Neuron (in vitro differentiated cells): Measurements from ENCODE around the gene MACC1.

ENCODE experiments used
- H2AFZ ChIP-seq: one replicate; pipeline ENCODE4 v1.6.1; 2013; ENCODE audit warnings: low read depth, mild to moderate bottlenecking, inconsistent platforms, low read length, moderate library complexity
- H3K27me3 ChIP-seq: one replicate; pipeline ENCODE4 v1.6.1; 2013; ENCODE audit warnings: low read length; ENCODE audit not compliant: insufficient read depth
- H3K36me3 ChIP-seq: one replicate; pipeline ENCODE4 v1.6.1; 2013; ENCODE audit warnings: low read length; ENCODE audit not compliant: insufficient read depth
- H3K4me1 ChIP-seq: one replicate; pipeline ENCODE4 v1.6.1; 2013; ENCODE audit warnings: low read length; ENCODE audit not compliant: insufficient read depth
- H3K4me3 ChIP-seq: 2 replicates; pipeline ENCODE4 v1.5.1; 2013; ENCODE audit warnings: mild to moderate bottlenecking, low read length, moderate library complexity
- H3K9me3 ChIP-seq: one replicate; pipeline ENCODE4 v1.6.1; 2013; ENCODE audit warnings: low read length

MACC1 gene, protein sequence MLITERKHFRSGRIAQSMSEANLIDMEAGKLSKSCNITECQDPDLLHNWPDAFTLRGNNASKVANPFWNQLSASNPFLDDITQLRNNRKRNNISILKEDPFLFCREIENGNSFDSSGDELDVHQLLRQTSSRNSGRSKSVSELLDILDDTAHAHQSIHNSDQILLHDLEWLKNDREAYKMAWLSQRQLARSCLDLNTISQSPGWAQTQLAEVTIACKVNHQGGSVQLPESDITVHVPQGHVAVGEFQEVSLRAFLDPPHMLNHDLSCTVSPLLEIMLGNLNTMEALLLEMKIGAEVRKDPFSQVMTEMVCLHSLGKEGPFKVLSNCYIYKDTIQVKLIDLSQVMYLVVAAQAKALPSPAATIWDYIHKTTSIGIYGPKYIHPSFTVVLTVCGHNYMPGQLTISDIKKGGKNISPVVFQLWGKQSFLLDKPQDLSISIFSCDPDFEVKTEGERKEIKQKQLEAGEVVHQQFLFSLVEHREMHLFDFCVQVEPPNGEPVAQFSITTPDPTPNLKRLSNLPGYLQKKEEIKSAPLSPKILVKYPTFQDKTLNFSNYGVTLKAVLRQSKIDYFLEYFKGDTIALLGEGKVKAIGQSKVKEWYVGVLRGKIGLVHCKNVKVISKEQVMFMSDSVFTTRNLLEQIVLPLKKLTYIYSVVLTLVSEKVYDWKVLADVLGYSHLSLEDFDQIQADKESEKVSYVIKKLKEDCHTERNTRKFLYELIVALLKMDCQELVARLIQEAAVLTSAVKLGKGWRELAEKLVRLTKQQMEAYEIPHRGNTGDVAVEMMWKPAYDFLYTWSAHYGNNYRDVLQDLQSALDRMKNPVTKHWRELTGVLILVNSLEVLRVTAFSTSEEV

DNA sequence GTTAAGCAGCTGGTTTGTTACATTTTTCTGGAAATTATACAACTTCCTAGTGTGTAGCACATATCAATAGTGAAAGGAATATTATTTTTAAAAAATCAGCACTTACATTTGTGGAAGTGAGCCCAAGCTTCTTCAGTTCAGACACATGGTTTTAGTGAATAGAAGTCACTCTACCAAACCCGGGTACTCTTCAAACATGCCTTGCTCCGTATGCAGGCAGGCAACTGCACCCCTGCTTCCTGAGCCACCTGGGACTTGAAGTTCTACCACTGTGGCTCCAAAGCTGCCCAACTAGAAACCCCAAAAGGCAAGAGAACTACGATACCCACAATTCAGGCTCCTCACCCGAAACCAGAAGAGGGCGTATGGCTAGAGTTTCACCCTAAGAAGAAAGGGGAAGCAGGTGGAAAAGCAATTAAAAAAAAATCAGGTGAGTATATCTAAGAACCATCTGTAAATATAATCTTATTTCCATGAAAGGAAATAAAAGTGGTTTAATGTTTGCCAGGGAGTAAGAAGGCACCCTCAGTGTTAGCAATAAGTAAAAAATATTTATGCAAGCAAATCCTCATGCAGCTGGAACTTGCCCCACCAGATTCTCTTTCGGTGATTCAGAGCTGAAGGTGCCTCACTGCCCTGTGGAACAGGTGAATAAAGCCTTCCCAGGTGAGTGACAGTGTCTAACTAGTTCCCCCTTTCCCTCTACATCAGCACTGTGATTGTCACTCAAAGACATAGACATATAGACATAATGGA is at the start of gene MACC1:
Gene MACC1, minus strand, starts transcription at position 192 of the 756 bp plus-strand sequence. CDS start 55,522 bp downstream, outside the sequence.
- peaks cover 9% of the 10 kb centered on the region for H3K4me1 ChIP-seq
- no peaks in the 10 kb centered on the region for H3K9me3 ChIP-seq
- no peak within 1 kb of the TSS for H2AFZ ChIP-seq
- no peaks in the 10 kb centered on the region for H3K27me3 ChIP-seq
- no peaks in the 10 kb centered on the region for H3K36me3 ChIP-seq
- no peak within 1 kb of the TSS for H3K4me3 ChIP-seq

DNA sequence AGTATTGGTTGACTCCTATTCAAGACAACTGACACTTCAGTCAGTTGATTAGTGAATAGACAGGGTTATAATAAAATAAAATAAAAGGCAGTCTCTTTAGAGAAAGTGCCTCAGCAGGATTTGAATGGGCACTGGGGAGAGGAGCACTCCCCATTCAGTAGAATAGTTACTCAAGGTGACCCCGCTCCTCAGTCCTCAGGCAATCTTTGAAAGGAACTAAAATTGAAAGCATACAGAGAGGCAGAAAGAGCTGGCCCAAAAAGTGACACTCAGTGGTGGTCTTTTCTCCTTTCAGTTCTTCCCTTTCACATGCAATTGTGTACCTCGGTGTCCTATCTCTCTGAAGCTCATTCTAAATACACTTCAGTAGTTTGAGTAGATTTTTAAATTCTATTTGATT is 47.4 kb upstream of the MACC1 start:
- H3K4me3 ChIP-seq: no peak overlapping the region
- no peaks in the 10 kb centered on the region for H3K36me3 ChIP-seq
- peaks cover 2% of the 10 kb centered on the region for H3K9me3 ChIP-seq
- no peaks in the 10 kb centered on the region for H3K27me3 ChIP-seq
- H2AFZ ChIP-seq: no peak overlapping the region
- H3K4me1 ChIP-seq: peaks cover 23% of the 10 kb centered on the region

DNA sequence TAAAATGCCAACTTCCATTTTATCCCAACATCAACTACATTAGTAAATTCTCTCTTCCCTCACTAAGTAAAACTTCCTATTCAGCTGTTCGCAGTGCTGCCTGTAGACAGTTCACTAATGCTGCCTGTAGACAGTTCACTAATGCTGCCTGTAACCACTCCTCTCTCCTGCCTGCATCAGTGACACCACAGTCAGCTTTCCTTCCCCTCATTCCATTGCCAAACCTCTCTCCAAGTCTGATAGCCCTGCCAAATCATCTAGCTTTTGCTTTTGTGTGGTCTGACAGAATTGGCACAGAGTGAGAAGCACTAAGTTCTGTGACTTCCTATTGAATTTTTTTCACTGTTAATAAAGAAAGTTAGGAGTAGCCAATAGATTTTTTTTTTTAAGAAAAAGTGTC is 43.0 kb upstream of the MACC1 start:
- Histone ChIP-seq H3K4me3 (no peak overlapping the region), H3K36me3 (no peaks in the 10 kb centered on the region), H3K4me1 (peaks cover 23% of the 10 kb centered on the region), H3K27me3 (no peaks in the 10 kb centered on the region), H3K9me3 (peaks cover 2% of the 10 kb centered on the region), H2AFZ (no peak overlapping the region)

DNA sequence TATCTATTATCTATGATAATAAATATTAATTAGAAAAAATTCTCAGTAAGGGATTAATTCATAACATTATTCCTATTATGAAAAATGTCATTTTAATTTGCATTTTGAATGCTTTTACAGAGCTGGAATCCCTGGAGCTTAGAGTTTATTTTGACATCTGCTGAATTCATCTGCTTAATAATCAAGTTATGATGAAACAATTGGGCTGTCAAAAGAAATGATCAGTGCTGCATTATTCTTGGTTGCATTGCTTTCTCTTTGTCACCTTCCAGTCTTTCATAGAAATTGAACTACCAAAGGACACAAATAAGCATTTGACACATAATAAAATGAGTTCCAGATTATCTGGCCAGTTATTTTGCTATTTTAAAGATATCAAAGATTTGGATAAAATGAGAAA is 40.0 kb upstream of the MACC1 start:
- Histone ChIP-seq H3K36me3 (no peaks in the 10 kb centered on the region), H3K4me3 (no peak overlapping the region), H2AFZ (no peak overlapping the region), H3K4me1 (peaks cover 4% of the 10 kb centered on the region), H3K9me3 (peaks cover 2% of the 10 kb centered on the region), H3K27me3 (no peaks in the 10 kb centered on the region)

DNA sequence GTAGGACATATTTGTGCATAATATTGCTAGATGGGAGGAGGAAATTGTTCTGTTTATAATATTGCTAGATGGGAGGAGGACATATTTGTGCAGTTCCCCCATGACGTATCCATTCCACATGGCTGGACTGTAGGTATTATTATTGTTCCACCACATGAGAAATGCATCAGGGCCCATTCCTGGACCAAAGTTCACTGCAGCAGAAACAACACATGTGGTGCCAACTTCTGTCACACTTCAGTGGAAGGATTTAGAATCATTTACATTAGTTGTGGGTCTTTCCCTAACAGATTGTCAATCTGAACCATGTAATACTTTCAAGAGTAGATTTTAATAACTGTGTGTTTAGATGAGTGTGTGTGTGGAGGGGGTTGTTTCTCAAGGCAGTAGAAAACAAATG is 32.7 kb upstream of the MACC1 start:
- Histone ChIP-seq H3K27me3 (no peaks in the 10 kb centered on the region), H3K4me3 (no peak overlapping the region), H2AFZ (no peak overlapping the region), H3K9me3 (no peaks in the 10 kb centered on the region), H3K36me3 (no peaks in the 10 kb centered on the region), H3K4me1 (peaks cover 32% of the 10 kb centered on the region)

DNA sequence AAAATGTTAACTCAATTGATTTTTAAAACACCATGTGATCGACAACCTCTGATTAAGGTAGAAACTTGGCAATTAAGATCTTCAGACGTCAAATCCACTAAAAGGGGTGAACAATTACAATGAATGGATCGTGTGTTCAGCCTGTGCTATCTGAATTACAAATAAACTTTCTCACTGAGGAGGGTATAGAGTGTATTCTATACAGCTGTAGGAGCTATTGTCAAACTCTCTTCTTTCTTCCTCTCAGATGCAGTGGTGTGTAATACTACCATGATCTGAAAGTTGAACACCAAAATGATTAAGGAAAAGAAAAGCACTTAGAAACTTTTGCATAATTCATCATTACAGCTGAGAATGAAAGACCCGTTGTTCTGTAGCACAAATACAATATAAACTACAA is 32.2 kb upstream of the MACC1 start:
- H3K4me3 ChIP-seq: peak overlapping the region; percentile 29

DNA sequence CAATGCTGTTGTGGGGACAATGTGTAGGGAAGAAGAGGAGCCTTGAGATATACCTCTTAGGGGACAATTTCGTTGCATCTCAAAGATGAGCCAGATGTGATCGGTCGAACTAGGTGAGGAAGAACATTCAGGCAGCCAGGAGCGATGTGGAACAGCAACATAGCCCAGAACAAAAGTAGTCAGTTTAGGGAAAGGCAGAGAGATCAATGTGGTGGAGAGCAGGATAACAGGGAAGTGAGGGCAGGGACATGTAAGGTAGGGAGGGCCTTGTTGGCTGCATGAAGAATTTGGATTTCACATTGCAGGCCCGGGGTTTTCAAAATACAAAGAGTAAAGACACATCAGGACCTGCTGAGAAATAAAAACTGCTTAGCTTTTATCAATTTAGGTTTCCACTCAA is 29.1 kb upstream of the MACC1 start:
- no peaks in the 10 kb centered on the region for H3K9me3 ChIP-seq
- no peaks in the 10 kb centered on the region for H3K36me3 ChIP-seq
- no peaks in the 10 kb centered on the region for H3K27me3 ChIP-seq
- H3K4me1 ChIP-seq: peaks cover 30% of the 10 kb centered on the region
- no peak overlapping the region for H2AFZ ChIP-seq
- no peak overlapping the region for H3K4me3 ChIP-seq

More for the DNA sequence above, 32.2 kb upstream of the MACC1 start:
- H3K9me3 ChIP-seq: no peaks in the 10 kb centered on the region
- no peaks in the 10 kb centered on the region for H3K27me3 ChIP-seq
- no peaks in the 10 kb centered on the region for H3K36me3 ChIP-seq
- H3K4me1 ChIP-seq: peaks cover 32% of the 10 kb centered on the region
- no peak overlapping the region for H2AFZ ChIP-seq

DNA sequence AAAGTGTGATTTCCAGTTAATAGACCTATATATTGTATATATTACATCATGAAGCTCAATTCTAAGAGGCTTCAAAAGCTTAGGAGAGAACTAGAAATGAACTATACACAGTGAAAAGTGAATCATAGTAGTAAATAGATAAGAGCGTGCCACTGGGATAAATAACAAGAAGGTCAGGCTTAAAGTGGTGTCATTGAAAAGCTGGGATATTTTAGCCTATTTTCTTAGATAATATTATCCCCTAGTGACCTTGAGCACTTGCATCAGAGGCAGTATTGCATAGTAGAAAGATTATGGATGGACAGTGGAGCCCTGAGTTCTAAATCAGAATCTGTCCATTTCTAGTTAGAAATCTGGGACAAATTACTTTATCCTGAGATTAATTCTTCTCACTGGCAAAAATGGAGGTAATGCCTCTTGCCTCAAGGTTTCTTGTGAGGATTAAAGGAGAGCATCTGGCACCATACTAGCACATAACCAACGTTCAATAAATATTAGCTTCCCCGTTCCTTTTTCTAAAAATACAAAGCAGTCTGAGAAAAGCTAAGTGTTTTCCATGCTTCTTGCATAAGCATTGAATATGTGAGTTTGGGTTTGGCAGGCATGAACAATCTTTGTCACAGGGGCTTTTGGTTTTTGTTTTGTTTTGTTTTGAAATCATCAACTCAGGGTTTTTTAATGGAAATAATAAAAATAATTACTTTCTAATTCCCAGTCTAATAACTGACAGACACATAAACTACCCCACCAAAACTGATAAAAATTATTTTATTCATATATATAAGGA is 27.3 kb upstream of the MACC1 start:
- Histone ChIP-seq H3K4me3 (no peak overlapping the region), H3K36me3 (no peaks in the 10 kb centered on the region), H3K4me1 (peaks cover 33% of the 10 kb centered on the region), H3K9me3 (no peaks in the 10 kb centered on the region), H3K27me3 (no peaks in the 10 kb centered on the region), H2AFZ (no peak overlapping the region)

DNA sequence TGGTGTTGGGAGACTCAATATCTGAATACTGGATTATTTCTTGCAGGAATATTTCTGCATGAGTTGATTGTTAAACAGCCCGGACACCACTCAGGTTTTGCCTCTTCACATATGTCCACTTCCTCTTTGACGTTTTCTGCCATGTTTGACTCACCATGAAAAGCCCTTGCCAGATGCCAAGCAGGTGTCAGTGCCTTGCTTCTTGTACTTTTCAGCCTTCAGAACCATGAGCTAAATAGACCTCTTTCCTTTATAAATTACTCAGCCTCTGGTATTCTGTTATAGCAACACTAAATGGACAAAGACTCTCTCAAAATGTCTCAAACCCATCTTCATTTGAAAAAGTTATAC is 24.7 kb upstream of the MACC1 start:
- Histone ChIP-seq H3K4me1 (peaks cover 37% of the 10 kb centered on the region), H3K4me3 (no peak overlapping the region), H2AFZ (peak overlapping the region; percentile 30), H3K36me3 (no peaks in the 10 kb centered on the region), H3K9me3 (no peaks in the 10 kb centered on the region), H3K27me3 (no peaks in the 10 kb centered on the region)

DNA sequence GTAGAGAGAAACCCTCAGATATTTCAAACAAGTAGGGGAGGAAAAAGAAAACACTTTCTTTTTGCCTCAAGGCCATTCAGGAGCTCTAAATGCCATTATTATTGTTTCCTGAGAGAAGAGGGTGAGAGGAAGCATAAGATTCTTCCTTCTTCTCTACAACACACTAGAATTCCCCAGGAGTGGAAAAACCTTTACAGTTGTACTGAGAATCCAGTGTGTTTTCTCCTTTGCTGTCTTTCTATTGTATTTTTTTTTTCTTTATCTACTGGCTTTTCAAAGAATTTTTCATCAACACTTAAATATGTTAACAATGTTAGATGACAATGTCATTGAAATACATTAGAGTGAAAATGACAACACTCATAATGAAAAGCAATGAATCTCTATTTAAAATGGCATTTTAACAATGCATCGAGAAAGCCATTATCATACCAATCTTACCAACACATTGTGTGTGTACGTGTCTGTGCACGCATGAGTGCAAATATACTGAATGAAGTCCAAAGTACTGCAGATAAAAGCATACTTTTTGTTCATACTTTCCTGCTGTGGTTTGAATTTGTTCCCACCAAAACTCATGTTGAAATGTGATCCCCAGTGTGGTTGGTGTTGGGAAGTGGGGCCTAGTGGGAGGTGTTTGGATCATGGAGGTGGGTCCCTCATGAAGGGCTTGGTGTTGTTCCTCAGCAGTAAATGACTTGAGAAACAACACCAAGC is 24.2 kb upstream of the MACC1 start:
- Histone ChIP-seq H3K4me3 (no peak overlapping the region), H2AFZ (peak overlapping the region; percentile 30), H3K9me3 (no peaks in the 10 kb centered on the region)

DNA sequence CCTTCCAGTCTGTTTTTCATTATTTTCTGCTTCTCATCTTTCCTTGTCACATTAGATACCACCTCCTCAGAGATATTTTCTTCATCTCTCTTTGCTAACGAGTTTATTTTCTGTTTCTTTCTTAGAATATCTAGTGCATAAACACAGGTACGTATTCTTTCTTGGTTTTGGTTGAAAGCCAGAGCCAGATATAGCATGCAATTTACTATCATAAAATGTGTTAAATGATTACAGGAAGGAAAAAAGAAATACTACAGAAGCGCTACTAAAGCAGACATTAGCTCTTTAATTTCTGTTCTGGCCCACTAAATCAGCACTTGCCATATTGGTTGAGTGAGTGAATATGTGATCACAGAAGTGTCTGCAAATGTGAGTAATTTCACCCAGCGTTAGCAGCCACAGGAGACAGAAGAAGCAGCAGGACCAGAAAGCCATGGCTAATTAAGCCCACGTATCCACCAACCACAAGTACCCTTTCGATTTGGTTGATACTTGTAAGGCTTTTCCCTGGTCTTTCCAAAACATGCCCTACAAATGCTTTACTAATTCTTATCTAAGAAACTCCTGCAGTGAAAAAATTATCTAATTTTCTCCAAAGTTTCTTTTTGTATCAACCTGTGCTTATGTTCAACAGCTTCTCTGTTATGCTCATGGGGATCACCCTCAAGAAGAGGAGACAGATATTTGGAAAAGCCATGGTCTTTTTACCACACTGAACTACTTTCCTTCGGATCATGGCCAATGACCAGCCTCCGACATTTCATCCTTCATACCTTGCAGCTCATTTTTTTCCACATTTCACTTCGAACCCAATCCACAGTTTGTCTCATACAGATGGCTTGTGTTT is 23.1 kb upstream of the MACC1 start:
- Histone ChIP-seq H2AFZ (no peak overlapping the region), H3K36me3 (no peaks in the 10 kb centered on the region), H3K9me3 (no peaks in the 10 kb centered on the region), H3K27me3 (no peaks in the 10 kb centered on the region), H3K4me1 (peaks cover 39% of the 10 kb centered on the region), H3K4me3 (no peak overlapping the region)

More for the DNA sequence above, 24.2 kb upstream of the MACC1 start:
- Histone ChIP-seq H3K27me3 (no peaks in the 10 kb centered on the region), H3K36me3 (no peaks in the 10 kb centered on the region), H3K4me1 (peaks cover 37% of the 10 kb centered on the region)
